Stomach (tissue), 9 donors: ENCODE data around the gene AGRP. TPM values are rescaled to one million over a fixed set of nuclear protein-coding genes. Genes with fewer than 3 reads are reported as not detected.

Experiments used
- DNase-seq, 2 donors: peaks; one replicate each; pipeline versions ENCODE4 v3.0.0 to v3.0.0-alpha.2; 2013 to 2019
- H3K27ac ChIP-seq, 5 donors: fragments of 200-600 bp in 4 of 5; sonication (generic) in 4 of 5; one replicate each; pipeline ENCODE4 v1.5.1; 2013 to 2019; ENCODE audit warnings: mild to moderate bottlenecking in 1 of 5, moderate library complexity in 1 of 5
- H3K27me3 ChIP-seq, 3 donors: fragments of 200-600 bp; sonication (generic); one replicate each; pipeline ENCODE4 v1.5.1; 2017 to 2019; ENCODE audit warnings: mixed run types in 1 of 3
- H3K36me3 ChIP-seq, 4 donors: fragments of 200-600 bp; sonication (generic); 1 replicate in 3 of 4; 2 replicates in 1 of 4; pipeline ENCODE4 v1.5.1; 2016 to 2019
- H3K4me1 ChIP-seq, 4 donors: fragments of 200-600 bp; sonication (generic); one replicate each; pipeline ENCODE4 v1.5.1; 2016 to 2019
- H3K4me3 ChIP-seq, 4 donors: fragments of 200-600 bp; sonication (generic) in 3 of 4; one replicate each; pipeline ENCODE4 v1.5.1; 2016 to 2019; ENCODE audit warnings: mild to moderate bottlenecking in 1 of 4
- H3K9me3 ChIP-seq, 4 donors: fragments of 200-600 bp; sonication (generic); one replicate each; pipeline ENCODE4 v1.5.1; 2016 to 2019
- EP300 ChIP-seq: sonication (generic); formaldehyde crosslinking; IDR thresholded peaks from one replicate; pipeline ENCODE4 v1.6.1; 2017; ENCODE audit warnings: antibody characterized with exemption
- POLR2A ChIP-seq, 4 donors: fragments of 450-650 bp; IDR thresholded peaks; one replicate each; pipeline ENCODE4 v1.6.1; 2016; ENCODE audit warnings: antibody characterized with exemption in 4 of 4, control low read depth in 2 of 4, mild to moderate bottlenecking in 1 of 4, moderate library complexity in 1 of 4
- POLR2AphosphoS5 ChIP-seq, 3 donors: sonication (generic); formaldehyde crosslinking; IDR thresholded peaks; one replicate each; pipeline ENCODE4 v1.6.1; 2016; ENCODE audit warnings: antibody characterized with exemption in 3 of 3
- WGBS, 5 donors: extraction: QIAGEN DNeasy Blood & Tissue Kit in 3 of 5; methylation state at CpG; one replicate each; pipeline versions ENCODE4 v1.1.5 to v1.1.7; 2013 to 2018; 5-methylcytosine and 5-hydroxymethylcytosine counted together
- intact Hi-C: fragments of 100-400 bp; cut with DNase I; formaldehyde crosslinking; loops from one replicate; pipeline ENCODE4 v1.15.1; 2023; ENCODE audit warnings: low total_unique reads
- polyA plus RNA-seq, 3 donors: library from polyadenylated mRNA; stranded (reverse); fragments of 200-250 nt; gene quantifications; one replicate each; pipeline ENCODE4 v1.2.3, GENCODE V29; 2013
- total RNA-seq, 5 donors: library from RNA; depleted of rRNA; stranded (reverse); fragments of >200 nt; gene quantifications; one replicate each; pipeline versions ENCODE4 v1.1.0 to v1.2.3, GENCODE V29; 2014 to 2016
- TF ChIP-seq, protein P1 (sequence below), 7 experiments: fragments of 450-650 bp in 4 of 7; fragments of 200-600 bp in 3 of 7; sonication (generic) in 3 of 7; IDR thresholded peaks; one replicate each; pipeline ENCODE4 v1.5.1; 2016 to 2019; ENCODE audit warnings: antibody characterized with exemption in 7 of 7, control low read depth in 2 of 7, mild to moderate bottlenecking in 1 of 7
- donor health status: healthy with polysubstance abuse.
- donor health status: Bipolar disorder and iron deficiency.
- donor health status: healthy.

AGRP gene
- total and polyA plus RNA-seq, 8 donors, result not detected

- no peaks in the 10 kb centered on the region for H3K9me3 ChIP-seq
- 75 to 84% (median 81%) methylated on average over 8 of the region's 8 CpGs for WGBS, 5 donors
- H3K27ac ChIP-seq, result peak overlapping the region in 4 of 5 donors; percentile 20 to 60 (median 34)
- H3K4me1 ChIP-seq, result peaks cover 76 to 100% (median 95%) of the 10 kb centered on the region in 4 donors
- DNase-seq, result no peak
- no peak overlapping the region for H3K4me3 ChIP-seq
- H3K27me3 ChIP-seq, result no peaks in the 10 kb centered on the region
- TF ChIP-seq, protein P1, sequence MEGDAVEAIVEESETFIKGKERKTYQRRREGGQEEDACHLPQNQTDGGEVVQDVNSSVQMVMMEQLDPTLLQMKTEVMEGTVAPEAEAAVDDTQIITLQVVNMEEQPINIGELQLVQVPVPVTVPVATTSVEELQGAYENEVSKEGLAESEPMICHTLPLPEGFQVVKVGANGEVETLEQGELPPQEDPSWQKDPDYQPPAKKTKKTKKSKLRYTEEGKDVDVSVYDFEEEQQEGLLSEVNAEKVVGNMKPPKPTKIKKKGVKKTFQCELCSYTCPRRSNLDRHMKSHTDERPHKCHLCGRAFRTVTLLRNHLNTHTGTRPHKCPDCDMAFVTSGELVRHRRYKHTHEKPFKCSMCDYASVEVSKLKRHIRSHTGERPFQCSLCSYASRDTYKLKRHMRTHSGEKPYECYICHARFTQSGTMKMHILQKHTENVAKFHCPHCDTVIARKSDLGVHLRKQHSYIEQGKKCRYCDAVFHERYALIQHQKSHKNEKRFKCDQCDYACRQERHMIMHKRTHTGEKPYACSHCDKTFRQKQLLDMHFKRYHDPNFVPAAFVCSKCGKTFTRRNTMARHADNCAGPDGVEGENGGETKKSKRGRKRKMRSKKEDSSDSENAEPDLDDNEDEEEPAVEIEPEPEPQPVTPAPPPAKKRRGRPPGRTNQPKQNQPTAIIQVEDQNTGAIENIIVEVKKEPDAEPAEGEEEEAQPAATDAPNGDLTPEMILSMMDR (IDR thresholded peaks at IDR 0.05), result no peak
- H3K36me3 ChIP-seq, result peaks cover 14 to 89% (median 66%) of the 10 kb centered on the region in 4 donors
- intact Hi-C loops, result no loop called here
Observed at GRCh38 chr16:67446968-67447507, 36.3 kb downstream of the AGRP start.

DNA sequence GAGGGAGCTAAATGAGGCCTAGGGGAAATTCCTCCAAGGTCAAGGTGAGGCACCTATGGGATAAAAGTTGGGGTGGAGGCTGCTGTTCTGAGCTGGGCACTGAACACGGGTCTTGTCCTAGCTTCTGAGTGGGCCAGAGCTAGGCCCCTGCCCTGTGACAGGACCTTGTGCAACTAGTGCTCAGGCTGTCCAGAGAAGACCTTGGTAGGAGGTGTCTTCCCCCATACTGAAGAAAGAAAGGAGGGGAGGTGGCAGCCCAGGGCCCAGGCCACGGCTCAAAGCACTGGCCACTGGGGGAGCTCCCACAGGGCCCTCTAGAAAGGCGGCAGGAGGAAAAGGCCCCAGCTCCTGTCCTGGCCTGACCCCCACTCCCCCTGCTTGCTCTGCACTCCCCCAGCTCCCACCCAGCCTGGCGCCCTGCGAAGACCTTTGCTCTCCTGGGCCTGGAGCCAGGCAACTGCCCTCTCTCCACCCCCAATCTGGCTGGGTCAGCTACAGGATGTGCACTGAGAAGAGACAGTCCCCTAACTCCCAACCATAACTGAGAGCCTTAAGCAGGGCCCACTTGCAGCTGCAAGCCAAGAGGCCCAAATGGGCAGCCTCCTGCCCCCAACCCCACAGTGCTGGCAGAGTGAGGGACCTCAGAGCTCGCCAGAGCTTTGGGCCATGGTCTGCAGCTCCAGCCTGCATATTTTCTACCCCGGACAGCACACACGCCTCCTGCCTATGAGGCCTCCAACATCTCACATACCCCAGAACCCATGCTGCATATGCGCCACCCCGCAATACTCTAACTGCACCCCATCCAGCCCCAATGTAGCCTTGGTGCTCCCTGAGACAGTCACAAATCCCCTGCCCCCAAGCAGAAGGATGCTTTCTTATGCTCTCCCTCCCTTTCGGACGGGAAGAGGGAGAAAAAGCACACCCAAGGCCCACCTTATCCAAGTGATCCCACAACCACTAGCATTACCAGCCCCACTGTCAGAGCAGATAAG is 37.1 kb downstream of the AGRP start:
- no peak for TF ChIP-seq POLR2A (IDR thresholded peaks at IDR 0.05)
- TF ChIP-seq POLR2AphosphoS5 (IDR thresholded peaks at IDR 0.05), result no peak
- TF ChIP-seq EP300, result no peak
- TF ChIP-seq, protein P1 (IDR thresholded peaks at IDR 0.05), result no peak
- Histone ChIP-seq H3K4me1 (peaks cover 75 to 100% (median 94%) of the 10 kb centered on the region in 4 donors), H3K27me3 (no peaks in the 10 kb centered on the region), H3K36me3 (peaks cover 14 to 87% (median 61%) of the 10 kb centered on the region in 4 donors), H3K9me3 (no peaks in the 10 kb centered on the region), H3K4me3 (no peak overlapping the region), H3K27ac (peak overlapping the region; percentile 16 to 60 (median 33))
- DNase-seq, result peak; percentile 61 to 69
- WGBS, 5 donors, result 61 to 78% (median 65%) methylated on average over 11 to 12 of the region's 12 CpGs
- intact Hi-C loops, result no loop called here

DNA sequence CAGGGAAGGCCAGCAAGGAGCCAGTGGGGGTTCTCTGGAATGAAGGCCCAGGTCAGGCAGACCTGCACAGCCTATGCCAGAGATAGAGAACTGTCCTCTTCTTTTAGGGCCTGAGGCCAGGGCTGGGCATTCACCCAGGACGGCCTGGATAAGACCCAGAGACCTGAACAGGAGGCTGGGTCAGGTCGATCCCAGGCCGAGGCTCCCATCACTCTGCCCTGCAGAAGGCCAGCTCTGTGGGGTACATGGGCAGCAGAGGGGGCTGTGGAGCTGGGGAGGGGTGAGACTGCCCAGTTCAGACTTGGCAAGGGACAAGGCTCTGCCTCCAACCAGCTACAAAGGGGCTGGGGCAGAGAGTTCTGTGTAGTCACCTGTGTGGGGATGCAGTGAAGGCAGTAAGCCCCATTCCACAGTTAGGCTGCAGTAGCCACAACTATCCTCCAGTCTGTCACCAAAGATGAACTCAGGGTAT is 37.9 kb downstream of the AGRP start:
- peaks cover 74 to 100% (median 94%) of the 10 kb centered on the region in 4 donors for H3K4me1 ChIP-seq
- WGBS, 5 donors, result 13 to 65% (median 56%) methylated on average over 3 of the region's 3 CpGs
- peak overlapping the region in 3 of 5 donors; percentile 28 to 43 (median 36) for H3K27ac ChIP-seq
- intact Hi-C loops, result no loop called here
- no peak overlapping the region for H3K4me3 ChIP-seq
- H3K36me3 ChIP-seq, result peaks cover 14 to 87% (median 58%) of the 10 kb centered on the region in 4 donors
- no peaks in the 10 kb centered on the region for H3K9me3 ChIP-seq
- no peaks in the 10 kb centered on the region for H3K27me3 ChIP-seq
- DNase-seq, result no peak
- TF ChIP-seq POLR2A (IDR thresholded peaks at IDR 0.05) (no peak), POLR2AphosphoS5 (IDR thresholded peaks at IDR 0.05) (no peak)
- TF ChIP-seq, protein P1 (IDR thresholded peaks at IDR 0.05), result no peak

DNA sequence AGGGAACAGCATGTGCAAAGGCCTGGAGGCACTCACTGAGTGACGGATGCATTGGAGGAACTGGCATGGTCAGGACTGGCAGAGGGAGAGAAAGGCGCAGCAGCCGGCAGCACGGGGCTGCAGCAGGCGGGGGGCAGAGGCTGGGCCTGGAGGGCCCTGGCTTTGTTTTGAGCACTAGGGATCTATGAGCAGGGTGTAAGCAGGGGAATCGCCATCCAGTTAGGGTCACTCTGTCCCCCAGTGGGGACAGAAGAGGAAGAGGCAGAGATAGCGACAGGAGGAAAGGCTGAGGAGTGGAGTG is 38.3 kb downstream of the AGRP start:
- DNase-seq, result no peak

More for the DNA sequence above, 38.3 kb downstream of the AGRP start:
- Histone ChIP-seq H3K9me3 (no peaks in the 10 kb centered on the region), H3K27me3 (no peaks in the 10 kb centered on the region), H3K36me3 (peaks cover 14 to 87% (median 58%) of the 10 kb centered on the region in 4 donors), H3K4me1 (peaks cover 70 to 98% (median 93%) of the 10 kb centered on the region in 4 donors), H3K27ac (peak overlapping the region in 1 of 5 donors; percentile 43), H3K4me3 (no peak overlapping the region)
- intact Hi-C loops, result no loop called here
- WGBS, 5 donors, result 88 to 94% (median 93%) methylated on average over 7 of the region's 7 CpGs
- TF ChIP-seq, protein P1 (IDR thresholded peaks at IDR 0.05), result no peak
- TF ChIP-seq EP300, result no peak
- TF ChIP-seq POLR2A (IDR thresholded peaks at IDR 0.05), result no peak
- TF ChIP-seq POLR2AphosphoS5 (IDR thresholded peaks at IDR 0.05), result no peak
